ENCODE results near the gene UNC93A.
"Not testable (repeated sequence)": the region's sequence is repeated elsewhere in the genome, so short reads cannot be mapped to it uniquely, and the experiment has no call there.

Gene UNC93A

DNA sequence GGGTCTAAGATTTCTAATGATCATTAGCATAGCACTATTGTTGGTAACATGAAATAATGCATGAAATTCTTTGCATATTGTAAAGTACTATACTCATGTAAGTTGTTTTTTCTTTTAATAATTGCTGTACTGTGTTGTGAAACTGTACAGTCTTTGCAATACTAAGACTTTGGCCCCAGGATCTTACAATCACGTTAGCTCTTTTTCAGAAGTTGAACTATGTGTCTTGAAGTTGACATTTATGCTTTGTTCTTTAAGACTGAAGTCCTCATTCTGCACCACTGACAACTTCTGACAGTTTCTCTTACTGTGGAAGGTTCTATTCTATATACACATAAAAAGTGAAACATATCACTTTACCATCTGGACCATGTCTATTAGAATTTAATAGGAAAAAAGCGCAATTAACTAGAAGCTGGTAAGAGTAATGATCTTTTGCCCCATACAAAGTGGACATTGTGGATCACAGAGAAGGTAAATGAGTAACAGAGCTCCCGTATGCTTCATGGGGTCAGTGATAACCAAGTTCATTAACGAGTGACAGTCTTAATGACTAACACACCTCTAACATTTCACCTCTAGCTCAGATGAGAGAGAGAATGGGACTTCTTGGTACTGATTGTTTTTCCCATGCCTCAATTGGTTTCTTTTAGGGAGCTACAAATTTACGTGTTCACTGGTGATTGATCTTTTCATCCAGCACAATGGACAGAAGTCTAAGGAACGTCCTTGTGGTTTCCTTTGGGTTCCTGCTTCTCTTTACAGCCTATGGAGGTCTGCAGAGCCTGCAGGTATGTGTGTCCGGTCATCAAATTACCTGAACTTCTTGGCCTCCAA, at the start of gene UNC93A:
UNC93A (plus strand) TSS at position 530 of the 837 bp plus-strand sequence; CDS start at position 705, 175 bp downstream.
- DNase-seq, result no peak

DNA sequence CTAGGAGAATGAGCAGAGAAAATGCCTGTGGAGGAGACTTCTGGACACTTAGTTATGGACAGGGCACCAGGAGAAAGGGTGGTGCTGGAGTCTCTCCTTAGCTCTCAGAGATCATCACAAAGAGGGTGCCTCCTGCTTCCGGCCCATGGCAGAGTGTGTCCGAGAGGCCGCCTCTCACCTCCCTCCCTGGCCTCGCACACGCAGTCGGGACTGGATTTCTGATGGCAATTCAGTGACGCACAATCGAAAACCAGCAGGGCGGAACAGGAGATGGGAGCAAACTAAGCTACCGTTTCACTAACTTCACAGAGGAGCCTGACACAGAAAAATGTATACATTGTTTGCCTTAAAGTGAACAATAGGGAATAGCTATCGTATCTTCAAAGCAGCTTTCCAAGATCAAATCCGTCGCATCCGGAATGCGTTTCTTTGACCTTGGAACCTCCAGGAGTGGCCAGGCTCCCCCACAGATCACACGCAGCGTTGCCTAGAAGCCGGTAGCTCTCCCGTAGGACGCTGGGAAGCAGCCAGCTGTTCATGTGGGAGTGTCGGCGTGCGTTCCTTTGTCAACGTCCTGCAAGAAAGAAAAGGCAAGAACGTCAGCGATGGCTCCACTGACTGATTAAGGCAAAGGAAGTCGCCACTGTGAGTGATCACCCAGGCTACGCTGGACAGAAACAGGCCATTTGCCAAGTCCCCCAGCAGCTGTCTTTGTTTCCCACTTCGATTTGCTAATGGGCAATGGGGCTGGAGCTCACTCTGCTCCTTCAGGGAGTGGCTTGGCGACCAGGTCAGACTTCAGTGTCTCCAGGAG, 49.6 kb upstream of the UNC93A start:
- DNase-seq, result not testable (repeated sequence)

DNA sequence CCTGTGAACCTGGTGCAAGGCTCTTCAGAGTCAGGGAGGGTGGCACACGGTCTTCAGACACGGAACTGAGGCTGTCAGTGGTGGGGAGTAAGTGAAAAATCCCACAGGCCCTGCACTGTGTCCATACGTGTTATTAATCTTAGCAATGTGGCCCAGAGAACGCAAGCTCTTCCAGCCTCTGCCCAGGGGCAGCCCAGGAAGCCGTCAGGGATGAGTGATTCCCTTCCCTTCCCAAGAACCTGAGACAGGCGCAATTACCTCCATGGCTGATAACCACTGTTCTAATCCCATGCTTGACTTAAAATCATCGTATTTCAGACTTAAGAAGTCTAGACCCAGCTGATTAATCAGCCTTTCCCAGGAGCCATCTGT, 49.0 kb upstream of the UNC93A start:
- not testable (repeated sequence) for DNase-seq

DNA sequence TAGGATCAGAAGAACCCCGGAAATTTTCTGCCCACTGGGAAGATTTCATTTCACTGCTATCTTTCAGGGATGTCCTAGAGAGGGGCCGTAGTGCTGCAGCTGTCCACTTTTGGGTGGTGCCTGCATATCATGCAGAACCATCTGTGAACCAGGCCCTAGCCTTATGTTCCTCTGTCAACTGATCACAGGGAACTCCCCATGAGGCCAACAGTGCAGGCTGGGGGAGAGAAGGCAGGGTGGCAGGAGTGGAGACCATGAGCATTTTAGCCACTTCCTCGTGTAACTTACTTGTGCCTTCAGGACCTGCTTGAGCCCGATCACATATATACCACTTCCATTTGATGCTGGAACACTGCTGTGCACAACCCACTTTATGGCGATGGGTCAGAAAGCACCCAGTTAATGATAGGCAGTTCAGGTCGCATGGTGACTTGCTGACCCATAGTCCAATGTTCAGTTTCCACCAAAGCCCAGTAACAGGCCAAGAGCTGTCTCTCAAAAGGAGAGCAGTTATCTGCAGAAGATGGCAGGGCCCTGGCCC, 48.5 kb upstream of the UNC93A start:
- not testable (repeated sequence) for DNase-seq

DNA sequence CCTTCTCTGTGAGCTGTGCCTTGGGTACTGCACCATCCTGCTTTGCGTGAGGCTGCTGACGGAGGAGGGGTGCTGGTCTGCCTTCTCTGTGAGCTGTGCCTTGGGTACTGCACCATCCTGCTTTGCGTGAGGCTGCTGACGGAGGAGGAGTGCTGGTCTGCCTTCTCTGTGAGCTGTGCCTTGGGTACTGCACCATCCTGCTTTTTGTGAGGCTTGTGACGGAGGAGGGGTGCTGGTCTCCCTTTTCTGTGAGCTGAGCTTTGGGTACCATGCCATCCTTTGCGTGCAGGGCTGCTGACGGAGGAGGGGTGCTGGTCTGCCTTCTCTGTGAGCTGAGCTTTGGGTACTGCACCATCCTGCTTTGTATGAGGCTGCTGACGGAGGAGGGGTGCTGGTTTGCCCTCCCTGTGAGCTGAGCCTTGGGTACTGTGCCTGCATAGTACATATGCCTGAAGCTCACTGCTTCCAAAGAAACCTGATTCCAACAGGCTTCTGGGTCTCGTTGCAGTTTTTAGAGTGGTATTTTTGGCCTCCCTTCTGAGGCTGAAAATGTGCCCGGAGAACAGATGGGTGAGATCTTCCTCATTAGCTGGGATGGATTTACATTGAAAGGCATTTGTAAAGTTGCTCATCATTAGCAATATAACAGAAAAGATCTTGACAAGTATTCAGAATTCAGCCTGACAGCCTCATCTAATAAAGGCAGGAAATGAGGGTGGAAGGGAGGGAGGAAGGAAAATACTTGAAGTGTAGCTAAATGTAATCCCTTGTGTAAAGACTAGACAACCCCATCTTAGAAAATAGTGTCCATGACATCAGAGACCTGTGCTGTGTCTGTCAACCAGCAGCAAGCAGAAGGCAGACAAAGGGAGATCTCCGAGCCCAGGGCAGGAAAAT, 46.8 kb upstream of the UNC93A start:
- DNase-seq, result no peak

DNA sequence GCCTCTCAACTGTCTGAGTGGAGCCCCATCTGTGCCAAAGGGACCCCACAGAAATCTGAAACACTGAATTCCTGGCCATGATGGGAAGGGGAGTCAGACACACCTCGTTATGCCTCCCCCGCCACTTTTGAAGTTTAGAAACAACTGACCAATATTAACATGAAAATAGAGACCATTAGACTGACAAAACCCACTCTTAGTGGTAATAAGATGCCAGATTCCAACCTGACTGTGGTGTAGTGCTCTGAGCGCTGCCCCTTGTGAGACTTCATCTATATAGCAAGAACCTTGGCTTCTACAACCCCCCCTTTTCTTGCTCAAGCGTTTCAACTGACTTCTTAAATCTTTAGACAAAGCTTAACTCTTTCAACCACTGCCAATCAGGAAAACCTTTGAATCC, 46.1 kb upstream of the UNC93A start:
- DNase-seq, result no peak

DNA sequence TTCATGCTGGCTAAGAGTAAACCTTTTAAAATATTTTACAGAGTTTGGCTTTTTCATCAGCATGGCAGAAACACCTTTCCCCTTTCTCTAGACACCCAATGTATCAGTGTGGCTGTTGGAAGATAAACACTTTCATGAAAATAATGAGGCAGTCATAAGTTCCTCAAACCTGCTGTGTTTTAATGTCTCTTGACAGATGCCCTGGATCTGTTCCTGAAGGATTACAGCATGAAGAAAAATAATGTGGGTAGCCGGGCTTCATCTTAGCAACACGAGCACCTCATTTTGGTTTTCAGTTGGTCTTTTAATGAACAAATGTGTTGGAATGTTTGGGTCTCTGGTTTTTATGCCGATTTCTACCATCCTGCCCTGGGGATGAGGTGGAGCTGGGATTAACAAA, 45.5 kb upstream of the UNC93A start:
- no peak for DNase-seq

DNA sequence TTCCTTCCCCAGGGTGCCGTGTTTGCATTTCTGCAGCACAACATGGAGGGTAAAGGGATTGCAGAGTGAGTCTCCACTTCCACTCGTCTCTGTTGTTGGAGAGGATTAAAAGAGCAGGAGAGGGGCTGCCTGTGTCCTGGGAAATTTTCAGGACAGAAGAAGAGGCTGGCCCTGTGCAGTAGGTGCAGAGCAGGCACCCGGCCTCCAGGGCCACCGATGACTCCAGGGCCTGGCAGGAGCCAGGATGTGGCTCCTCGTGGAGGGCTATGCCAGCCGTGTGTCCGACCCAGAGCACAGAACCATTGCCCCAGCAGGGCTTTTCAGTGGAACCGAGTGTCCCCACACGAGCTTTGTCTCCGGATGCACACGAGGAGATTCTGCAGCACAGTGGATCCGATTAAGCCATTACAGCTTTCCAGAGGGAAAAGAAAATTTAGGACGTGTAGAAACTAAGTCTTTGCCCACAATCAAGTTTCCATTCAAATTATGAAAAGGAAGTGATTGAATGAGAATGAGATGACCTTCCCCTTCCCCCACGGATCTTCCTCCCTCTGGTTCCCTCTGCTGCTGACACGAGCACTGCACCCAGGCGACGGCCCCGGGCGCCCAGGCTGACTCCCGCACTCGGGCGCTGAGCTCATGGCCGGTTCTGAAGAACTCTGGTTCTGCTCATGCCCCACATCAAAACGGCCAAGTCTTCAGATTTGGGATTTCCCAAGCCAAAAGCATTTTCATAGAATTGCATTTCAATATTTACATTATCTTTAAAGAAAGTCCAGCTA, 43.1 kb upstream of the UNC93A start:
- DNase-seq, result no peak

DNA sequence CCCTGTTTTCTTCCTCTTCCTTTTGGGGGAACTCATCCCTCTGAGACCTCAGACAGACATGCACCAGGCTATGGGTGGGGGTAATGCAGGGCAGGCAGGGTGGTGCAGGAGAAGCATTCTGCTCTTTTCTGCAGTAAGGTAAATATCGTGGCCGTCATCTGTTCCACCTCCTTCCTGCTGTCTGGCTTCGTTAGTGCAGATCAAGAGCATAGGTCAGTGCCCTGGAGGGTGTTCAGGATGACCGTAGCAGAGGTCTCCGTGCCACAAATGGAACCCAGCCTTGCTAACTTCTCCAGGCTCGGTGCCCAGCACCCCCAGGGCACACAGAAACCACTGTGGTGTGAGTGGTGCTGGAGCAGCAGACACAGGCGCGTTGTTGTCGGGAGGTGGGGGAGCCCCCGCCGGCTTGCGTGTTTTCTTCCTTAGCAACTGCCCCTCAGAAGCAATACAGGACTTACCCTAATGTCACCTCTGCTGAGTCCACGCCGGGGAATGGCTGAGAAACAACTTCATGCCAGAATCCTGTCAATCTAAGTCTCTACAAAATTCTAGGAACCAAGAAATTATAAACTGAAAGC, 42.1 kb upstream of the UNC93A start:
- DNase-seq, result not testable (repeated sequence)

DNA sequence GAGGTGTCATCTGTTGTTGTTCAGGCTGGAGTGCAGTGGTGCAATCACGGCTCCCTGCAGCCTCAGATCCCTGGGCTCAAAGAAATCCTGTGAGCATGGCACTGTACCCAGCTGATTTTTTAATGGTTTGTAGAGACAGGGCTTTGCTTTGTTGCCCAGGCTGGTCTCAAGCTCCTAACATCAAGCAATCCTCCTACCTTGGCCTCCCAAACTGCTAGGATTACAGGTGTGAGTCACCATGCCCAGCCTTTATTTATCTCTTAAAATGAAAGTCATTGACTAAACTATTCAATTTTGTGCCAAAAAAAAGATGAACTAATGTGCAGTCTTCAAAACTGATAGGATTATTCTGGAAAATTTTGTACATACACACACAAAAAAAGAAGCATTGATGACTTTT, 38.8 kb upstream of the UNC93A start:
- DNase-seq, result no peak

DNA sequence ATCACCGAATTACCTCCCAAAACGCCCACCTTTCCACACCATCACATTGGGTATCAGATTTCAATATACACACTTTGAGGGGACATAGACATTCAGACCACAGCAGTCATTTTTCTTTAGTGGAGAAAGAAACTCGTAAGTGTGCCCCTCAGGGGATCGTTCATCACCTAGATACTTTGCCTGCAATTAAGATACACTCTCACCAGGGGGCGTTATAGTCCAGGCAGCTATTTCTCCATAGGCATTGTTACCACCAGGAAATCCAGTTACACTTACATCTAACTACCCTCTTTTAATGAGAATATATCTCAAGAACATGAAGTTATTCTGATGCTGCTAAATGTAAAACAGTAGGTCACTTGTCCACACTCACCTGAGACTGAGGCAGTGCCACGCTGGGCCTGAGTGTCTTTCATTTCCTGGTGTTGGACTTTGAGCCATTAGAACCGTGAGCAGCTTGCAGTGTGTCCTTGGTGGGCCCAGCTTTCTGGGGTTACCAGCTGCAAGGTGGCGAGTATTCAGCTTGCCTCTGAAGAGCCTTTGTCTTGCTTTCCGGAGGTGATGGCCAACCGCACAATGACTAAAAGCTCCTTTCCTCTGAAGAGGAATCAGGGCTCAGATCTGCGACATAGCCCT, 35.1 kb upstream of the UNC93A start:
- no peak for DNase-seq

DNA sequence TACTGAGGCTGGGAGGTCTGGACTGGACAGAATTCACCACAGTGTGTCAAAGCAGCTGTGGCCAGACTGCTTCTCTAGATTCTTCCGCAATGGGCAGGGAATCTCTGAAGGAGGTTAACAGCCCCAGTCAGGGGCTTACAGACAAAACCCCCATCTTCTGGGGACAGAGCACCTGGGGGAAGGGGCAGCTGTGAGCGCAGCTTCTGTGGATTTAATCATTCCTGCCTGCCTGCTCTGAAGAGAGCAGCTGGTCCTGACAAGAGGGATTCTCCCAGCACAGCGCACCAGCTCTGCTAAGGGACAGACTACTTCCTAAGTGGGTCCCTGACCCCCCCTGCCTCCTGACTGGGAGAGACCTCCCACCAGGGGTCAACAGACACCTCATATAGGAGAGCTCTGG, 32.5 kb upstream of the UNC93A start:
- DNase-seq, result no peak

DNA sequence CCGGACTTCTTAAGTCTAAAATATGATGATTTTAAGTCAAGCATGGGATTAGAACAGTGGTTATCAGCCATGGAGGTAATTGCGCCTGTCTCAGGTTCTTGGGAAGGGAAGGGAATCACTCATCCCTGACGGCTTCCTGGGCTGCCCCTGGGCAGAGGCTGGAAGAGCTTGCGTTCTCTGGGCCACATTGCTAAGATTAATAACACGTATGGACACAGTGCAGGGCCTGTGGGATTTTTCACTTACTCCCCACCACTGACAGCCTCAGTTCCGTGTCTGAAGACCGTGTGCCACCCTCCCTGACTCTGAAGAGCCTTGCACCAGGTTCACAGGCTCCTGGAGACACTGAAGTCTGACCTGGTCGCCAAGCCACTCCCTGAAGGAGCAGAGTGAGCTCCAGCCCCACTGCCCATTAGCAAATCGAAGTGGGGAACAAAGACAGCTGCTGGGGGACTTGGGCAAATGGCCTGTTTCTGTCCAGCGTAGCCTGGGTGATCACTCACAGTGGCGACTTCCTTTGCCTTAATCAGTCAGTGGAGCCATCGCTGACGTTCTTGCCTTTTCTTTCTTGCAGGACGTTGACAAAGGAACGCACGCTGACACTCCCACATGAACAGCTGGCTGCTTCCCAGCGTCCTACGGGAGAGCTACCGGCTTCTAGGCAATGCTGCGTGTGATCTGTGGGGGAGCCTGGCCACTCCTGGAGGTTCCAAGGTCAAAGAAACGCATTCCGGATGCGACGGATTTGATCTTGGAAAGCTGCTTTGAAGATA, 24.9 kb upstream of the UNC93A start:
- not testable (repeated sequence) for DNase-seq

DNA sequence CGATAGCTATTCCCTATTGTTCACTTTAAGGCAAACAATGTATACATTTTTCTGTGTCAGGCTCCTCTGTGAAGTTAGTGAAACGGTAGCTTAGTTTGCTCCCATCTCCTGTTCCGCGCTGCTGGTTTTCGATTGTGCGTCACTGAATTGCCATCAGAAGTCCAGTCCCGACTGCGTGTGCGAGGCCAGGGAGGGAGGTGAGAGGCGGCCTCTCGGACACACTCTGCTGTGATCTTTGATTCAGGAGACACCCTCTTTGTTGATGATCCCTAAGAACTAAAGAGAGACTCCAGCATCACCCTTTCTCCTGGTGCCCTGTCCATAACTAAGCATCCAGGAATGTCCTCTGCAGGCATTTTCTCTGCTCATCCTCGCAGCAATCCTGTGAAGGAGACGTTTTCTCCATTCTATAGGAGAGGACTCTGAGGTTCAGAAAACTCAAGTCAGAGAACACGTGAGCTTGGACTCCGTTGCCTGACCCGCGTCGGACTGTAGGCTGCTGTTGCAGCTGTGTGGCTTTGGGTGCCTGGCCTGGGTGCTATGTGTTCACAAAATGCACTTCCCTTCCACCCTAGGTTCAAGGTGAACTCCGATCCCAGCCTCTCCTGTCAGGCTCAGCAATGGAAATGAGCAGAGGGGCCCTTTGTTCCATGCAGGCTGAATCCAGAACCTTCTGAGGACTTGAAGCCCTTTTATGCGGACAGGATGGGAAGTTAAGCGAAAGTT, 24.1 kb upstream of the UNC93A start:
- no peak for DNase-seq

DNA sequence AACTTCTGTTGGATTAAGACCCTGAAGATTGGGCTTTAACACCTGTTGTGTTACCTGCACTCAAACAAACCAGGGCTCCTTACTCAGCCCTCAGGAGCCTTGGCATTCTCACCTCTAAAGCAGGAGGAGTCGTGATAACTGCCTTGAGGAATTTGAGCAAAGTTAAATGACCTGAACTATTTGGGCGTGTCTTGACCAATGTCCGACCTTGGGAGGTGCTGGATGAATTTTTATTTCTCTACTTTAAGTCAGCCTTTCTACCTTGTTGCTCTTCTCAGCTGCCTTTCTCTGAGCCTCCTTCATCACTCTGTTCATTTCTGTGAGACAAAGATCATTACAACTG, 23.6 kb upstream of the UNC93A start:
- DNase-seq, result not testable (repeated sequence)

DNA sequence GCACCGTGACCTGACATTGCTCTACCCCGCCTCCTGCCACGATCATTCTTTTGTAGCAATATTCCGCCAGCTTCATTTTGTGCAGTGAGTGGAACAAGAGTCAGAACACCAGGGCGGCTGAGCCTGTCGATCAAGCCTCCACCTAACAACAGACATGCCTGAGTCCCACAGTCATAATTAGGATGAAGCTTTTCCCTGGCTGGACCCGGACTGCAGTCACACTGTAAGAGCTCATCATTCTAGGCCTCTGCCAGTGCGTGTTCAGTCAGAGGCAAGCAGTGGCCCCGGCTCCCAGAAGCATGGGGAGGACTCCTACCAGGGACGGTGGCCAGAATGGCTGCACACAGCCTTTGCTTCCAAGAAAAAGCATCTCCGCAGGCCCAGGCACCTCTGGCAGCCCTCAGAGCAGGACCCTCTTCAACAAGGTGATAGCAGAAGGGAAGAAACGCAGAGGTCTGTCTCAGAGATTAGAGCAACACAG, 23.2 kb upstream of the UNC93A start:
- DNase-seq, result no peak

DNA sequence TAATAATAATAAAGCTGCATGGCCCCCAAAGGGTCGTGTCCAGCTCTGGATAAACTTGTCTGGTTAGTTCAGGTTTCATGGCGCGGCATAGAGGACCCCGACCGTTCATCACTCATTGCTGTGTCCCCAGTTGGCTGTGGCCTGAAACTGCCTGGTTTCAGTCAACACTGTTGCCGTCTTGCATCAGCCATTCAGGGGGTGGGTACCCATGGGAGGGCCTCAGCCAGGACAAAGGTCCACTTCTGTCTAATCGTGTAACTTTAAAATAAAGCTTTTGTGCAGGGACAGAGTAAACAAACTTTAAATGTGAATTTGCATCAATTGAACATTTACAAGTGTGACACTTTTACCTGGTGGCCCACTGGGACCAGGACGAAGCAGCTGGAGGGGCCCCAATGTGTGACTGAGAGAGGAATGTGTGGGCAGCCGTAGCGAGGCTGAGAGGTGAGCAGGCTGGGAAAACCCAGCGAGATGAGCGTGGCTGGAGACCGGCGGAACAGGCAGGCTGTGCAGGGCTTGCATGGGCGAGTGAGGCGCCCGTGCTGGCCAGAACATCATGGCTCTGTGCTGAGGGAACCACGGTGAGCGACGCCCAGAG, 22.3 kb upstream of the UNC93A start:
- no peak for DNase-seq

DNA sequence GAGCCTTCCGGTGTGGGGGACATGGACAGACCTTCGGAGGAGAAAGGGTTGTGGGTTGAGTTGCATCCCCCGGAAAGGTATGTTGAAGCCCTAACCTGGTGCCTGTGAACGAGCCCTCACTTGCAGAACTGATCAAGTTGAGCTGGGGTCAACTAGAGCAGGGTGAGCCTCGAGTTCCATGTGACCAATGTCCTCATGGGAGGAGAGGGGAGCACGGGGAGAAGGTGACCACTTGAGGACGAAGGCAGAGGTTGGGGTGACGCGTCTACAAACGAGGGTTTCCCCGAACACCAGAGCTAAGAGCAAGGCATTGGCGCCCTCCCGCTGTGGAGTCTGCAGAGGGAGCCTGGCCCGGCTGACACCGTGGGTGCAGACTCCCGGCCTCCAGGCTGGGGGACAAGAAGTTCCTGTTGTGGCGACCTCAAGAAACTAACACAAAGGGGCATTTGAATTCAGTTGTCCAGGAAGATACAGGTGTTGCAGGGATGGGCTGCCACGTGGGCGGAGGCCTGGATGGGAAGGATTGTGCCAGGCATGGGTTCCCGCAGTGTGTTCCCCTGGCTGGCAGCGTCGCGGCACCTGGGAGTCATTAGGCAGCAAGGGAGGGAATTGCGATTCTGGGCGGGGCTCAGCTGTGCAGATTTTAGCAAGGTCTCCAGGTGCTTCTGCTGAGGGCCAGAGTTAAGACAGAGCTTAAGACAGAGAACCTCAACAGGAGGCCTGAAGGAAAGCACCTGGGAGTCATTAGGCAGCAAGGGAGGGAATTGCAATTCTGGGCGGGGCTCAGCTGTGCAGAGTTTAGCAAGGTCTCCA, 20.4 kb upstream of the UNC93A start:
- DNase-seq, result no peak
